Lung (tissue), 12 donors: ENCODE results near the gene GGPS1. TPM values are rescaled to one million over a fixed set of nuclear protein-coding genes. Genes with fewer than 3 reads are reported as not detected.

ENCODE experiments used
- ATAC-seq: fragments of 200-7000 bp; cut with Tn5 transposase; one replicate; pipeline ENCODE4 v1.9.1; 2020; ENCODE audit warnings: moderate number of reproducible peaks; ENCODE audit not compliant: insufficient read depth, low FRiP score
- DNase-seq, 3 donors: peaks; one replicate each; pipeline ENCODE4 v3.0.0-alpha.2; 2013 to 2017
- H3K27ac ChIP-seq, 2 donors: one replicate each; pipeline ENCODE4 v1.5.1; 2013; ENCODE audit warnings: mild to moderate bottlenecking in 2 of 2, moderate library complexity in 2 of 2, control low read depth in 1 of 2, inconsistent platforms in 1 of 2, low read depth in 1 of 2, low read length in 1 of 2
- H3K27me3 ChIP-seq, 3 donors: one replicate each; pipeline ENCODE4 v1.5.1; 2013; ENCODE audit warnings: low read length in 2 of 3; ENCODE audit not compliant: control insufficient read depth in 3 of 3, insufficient read depth in 3 of 3
- H3K36me3 ChIP-seq, 4 donors: one replicate each; pipeline ENCODE4 v1.5.1; 2013; ENCODE audit warnings: low read length in 4 of 4, mild to moderate bottlenecking in 1 of 4, moderate library complexity in 1 of 4; ENCODE audit not compliant: control insufficient read depth in 4 of 4, insufficient read depth in 4 of 4
- H3K4me1 ChIP-seq, 5 donors: one replicate each; pipeline ENCODE4 v1.5.1; 2013; ENCODE audit warnings: low read length in 5 of 5, mild to moderate bottlenecking in 2 of 5, moderate library complexity in 1 of 5; ENCODE audit not compliant: control insufficient read depth in 5 of 5, insufficient read depth in 5 of 5
- H3K4me3 ChIP-seq: one replicate; pipeline ENCODE4 v1.5.1; 2013; ENCODE audit warnings: mild to moderate bottlenecking, control low read depth, moderate library complexity
- H3K9ac ChIP-seq, 2 donors: one replicate each; pipeline ENCODE4 v1.5.1; 2013; ENCODE audit warnings: low read length in 2 of 2, control low read depth in 1 of 2; ENCODE audit not compliant: insufficient read depth in 1 of 2
- H3K9me3 ChIP-seq, 4 donors: one replicate each; pipeline ENCODE4 v1.5.1; 2013; ENCODE audit warnings: low read length in 3 of 4, mild to moderate bottlenecking in 1 of 4, moderate library complexity in 1 of 4; ENCODE audit not compliant: control insufficient read depth in 4 of 4, insufficient read depth in 3 of 4
- WGBS, 2 donors: extraction: QIAGEN DNeasy Blood & Tissue Kit; methylation state at CpG; one replicate each; pipeline ENCODE4 v1.1.7; 2013; 5-methylcytosine and 5-hydroxymethylcytosine counted together
- polyA plus RNA-seq, 2 donors: library from polyadenylated mRNA; stranded (reverse); fragments of 200-250 nt; gene quantifications; one replicate each; pipeline ENCODE4 v1.2.1, GENCODE V29; 2013
- total RNA-seq, 2 donors: library from RNA; depleted of rRNA in 1 of 2; stranded (reverse); fragments of >200 nt in 1 of 2; gene quantifications; one replicate each; pipeline ENCODE4 v1.2.1, GENCODE V29; 2014 to 2021
- TF ChIP-seq, protein P1 (sequence below): IDR thresholded peaks from 2 replicates; pipeline ENCODE4 v1.5.1; 2012; ENCODE audit warnings: mild to moderate bottlenecking; ENCODE audit errors: control extremely low read depth, extremely low read depth
- donor health status: control.
- donor health status: control.
- donor health status: Bipolar disorder and iron deficiency.
- donor health status: healthy.
- donor health status: DM: yes; HTN: yes; CAD: no.

The GGPS1 gene
- total and polyA plus RNA-seq, 4 donors = 16.3 to 34.0 (median 26.3) TPM

DNA sequence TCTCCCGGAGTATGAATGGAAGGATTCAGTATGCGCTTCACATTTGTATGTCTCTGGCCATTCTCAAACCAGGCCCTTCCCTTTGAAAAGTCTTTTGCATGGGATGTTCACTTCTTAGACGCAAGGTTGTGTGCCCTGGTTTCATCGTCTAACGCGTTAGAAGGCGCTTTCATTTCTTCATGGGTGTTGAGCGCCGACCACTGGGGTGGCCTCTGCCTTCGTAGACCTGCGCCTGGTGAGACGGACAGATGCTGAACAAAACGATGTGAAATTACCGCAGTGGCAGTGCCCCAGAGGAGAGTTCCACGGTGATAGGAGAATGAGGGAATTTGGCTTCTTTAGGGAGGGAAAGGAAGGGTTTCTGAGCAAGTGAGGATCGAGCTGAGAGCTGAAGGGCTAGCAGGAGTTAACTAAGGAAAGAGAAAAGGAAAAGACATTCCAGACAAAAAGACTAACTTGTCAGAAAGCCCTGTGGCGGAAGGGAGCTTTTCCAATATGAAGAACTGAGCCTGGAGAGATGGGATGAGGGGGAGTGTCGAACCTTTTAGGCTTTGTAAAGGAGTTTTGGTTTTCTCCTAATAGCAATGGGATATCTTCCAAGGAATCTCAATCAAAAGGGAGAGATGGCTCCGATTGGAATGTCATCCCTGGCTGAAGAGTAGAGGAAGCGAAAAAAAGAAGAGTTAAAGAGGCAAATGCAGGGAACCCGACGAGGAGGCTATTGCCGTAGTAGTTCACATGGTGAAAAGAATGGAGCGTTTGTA lies 951 bp downstream of the GGPS1 start:
- 2 to 3% methylated on average over 24 of the region's 24 CpGs for WGBS, 2 donors
- Histone ChIP-seq H3K4me1 (peaks cover 0 to 39% (median 13%) of the 10 kb centered on the region in 5 donors), H3K27me3 (no peaks in the 10 kb centered on the region), H3K4me3 (peak overlapping the region; percentile 62), H3K9ac (peak overlapping the region; percentile 74 to 96), H3K9me3 (no peaks in the 10 kb centered on the region), H3K27ac (peak overlapping the region; percentile 75 to 96), H3K36me3 (peaks cover 0 to 6% (median 2%) of the 10 kb centered on the region in 4 donors)
- DNase-seq (peak in 2 of 3 donors; percentile 34 to 56), ATAC-seq (no peak)
- TF ChIP-seq, protein P1, sequence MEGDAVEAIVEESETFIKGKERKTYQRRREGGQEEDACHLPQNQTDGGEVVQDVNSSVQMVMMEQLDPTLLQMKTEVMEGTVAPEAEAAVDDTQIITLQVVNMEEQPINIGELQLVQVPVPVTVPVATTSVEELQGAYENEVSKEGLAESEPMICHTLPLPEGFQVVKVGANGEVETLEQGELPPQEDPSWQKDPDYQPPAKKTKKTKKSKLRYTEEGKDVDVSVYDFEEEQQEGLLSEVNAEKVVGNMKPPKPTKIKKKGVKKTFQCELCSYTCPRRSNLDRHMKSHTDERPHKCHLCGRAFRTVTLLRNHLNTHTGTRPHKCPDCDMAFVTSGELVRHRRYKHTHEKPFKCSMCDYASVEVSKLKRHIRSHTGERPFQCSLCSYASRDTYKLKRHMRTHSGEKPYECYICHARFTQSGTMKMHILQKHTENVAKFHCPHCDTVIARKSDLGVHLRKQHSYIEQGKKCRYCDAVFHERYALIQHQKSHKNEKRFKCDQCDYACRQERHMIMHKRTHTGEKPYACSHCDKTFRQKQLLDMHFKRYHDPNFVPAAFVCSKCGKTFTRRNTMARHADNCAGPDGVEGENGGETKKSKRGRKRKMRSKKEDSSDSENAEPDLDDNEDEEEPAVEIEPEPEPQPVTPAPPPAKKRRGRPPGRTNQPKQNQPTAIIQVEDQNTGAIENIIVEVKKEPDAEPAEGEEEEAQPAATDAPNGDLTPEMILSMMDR = no peak

DNA sequence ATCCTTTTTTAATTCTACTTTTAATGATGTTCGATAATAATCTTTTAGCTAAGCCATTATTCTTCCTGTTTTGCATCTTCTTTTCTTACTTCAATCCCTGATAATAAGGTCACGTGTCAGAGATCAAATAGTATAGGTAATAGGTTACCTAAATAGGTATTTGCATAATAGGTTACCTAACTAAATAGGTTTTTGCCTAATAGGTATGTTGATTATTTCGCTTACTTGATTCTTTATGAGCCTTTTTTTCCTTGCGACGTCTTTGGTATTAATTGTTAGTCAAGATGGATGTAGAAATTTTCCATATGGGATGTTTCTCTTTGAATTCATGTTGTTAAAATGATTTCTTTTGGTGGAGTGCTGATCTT lies 2.5 kb downstream of the GGPS1 start:
- 76 to 82% methylated on average over 5 of the region's 5 CpGs for WGBS, 2 donors
- DNase-seq (no peak), ATAC-seq (no peak)
- Histone ChIP-seq H3K27ac (no peak overlapping the region), H3K27me3 (no peaks in the 10 kb centered on the region), H3K9me3 (no peaks in the 10 kb centered on the region), H3K4me3 (no peak overlapping the region), H3K9ac (no peak overlapping the region), H3K4me1 (peaks cover 0 to 31% (median 13%) of the 10 kb centered on the region in 5 donors), H3K36me3 (peaks cover 0 to 6% (median under 1%) of the 10 kb centered on the region in 4 donors)
- TF ChIP-seq, protein P1 = no peak

DNA sequence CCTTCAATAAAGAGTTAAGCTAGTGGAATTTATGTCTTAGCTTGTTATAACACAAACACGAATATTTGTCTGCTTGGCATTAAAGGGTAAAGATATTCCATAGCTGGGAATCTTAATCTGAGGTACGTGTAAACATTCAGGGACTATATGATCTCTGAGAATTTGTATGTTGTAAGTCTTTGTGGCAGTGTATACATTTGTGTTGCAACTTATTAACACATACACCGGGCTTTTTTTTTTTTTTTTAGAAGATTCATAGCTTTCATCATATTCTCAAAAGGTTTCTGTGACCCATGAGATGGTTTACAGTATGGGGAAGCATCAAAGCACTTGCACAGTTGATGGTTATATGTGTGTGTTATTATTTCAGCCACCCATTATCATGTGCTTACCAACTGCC lies 3.0 kb downstream of the GGPS1 start:
- no peak for DNase-seq
- ATAC-seq = no peak
- Histone ChIP-seq H3K9ac (peak overlapping the region in 1 of 2 donors; percentile 36), H3K27me3 (no peaks in the 10 kb centered on the region), H3K4me3 (no peak overlapping the region), H3K27ac (no peak overlapping the region), H3K9me3 (no peaks in the 10 kb centered on the region), H3K4me1 (peaks cover 0 to 26% (median 9%) of the 10 kb centered on the region in 5 donors), H3K36me3 (peaks cover 0 to 6% (median 1%) of the 10 kb centered on the region in 4 donors)
- TF ChIP-seq, protein P1 = no peak
- 34 to 44% methylated on average over 3 of the region's 3 CpGs for WGBS, 2 donors
